Measurements from ENCODE around the gene PPP1R36. TPM values are rescaled to one million over a fixed set of nuclear protein-coding genes. Genes with fewer than 3 reads are reported as not detected.

The PPP1R36 gene
- total and polyA plus RNA-seq, 8 donors = 2.0 to 7.2 (median 5.2) TPM

DNA sequence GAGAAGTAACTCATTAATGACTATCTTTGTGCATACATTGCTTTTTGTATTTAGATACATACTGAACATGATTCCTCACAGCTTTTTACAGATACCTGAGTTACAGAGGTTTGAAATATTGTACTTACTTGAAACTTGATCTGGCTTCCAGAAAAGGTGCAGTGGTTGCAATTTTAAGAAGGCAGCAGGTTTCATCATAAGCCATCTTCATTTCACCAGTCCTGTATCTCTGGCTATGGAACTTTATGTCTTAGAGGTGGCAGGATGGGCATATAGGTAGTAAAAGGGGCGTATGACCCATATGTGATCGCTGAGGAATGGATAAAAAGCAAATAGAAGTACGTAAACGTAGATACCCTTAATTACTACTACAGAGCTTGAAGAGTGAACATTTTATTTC, 31.5 kb upstream of the PPP1R36 start:
- TF ChIP-seq CTCF (IDR thresholded peaks at IDR 0.05) = no peak
- Histone ChIP-seq H3K9me3 (no peaks in the 10 kb centered on the region), H3K4me1 (no peaks in the 10 kb centered on the region), H3K27me3 (no peaks in the 10 kb centered on the region), H3K4me3 (no peak overlapping the region), H3K27ac (no peak overlapping the region), H3K36me3 (peaks cover 0 to 19% (median 0%) of the 10 kb centered on the region in 3 donors)
- 48 to 63% methylated on average over 4 of the region's 4 CpGs for WGBS, 2 donors
- DNase-seq = no peak
- no peak for FAIRE-seq
- no peak for ATAC-seq
- intact Hi-C loops (cut with DNase I) = no loop called here

GRCh38 chr14:64520699-64521098, 29.1 kb upstream of the PPP1R36 start:
- no peak overlapping the region for H3K4me3 ChIP-seq
- no peak for DNase-seq
- intact Hi-C loops (cut with DNase I) = no loop called here
- no peak for FAIRE-seq
- H3K4me1 ChIP-seq = no peaks in the 10 kb centered on the region
- no peak overlapping the region for H3K27ac ChIP-seq
- H3K27me3 ChIP-seq = no peaks in the 10 kb centered on the region
- ATAC-seq = no peak
- no peak for TF ChIP-seq CTCF (IDR thresholded peaks at IDR 0.05)
- 96 to 97% methylated on average over 4 of the region's 4 CpGs for WGBS, 2 donors
- no peaks in the 10 kb centered on the region for H3K9me3 ChIP-seq
- H3K36me3 ChIP-seq = peaks cover 0 to 22% (median 0%) of the 10 kb centered on the region in 3 donors

- no peaks in the 10 kb centered on the region for H3K4me1 ChIP-seq
- no peak for FAIRE-seq
- no peak overlapping the region for H3K4me3 ChIP-seq
- DNase-seq = no peak
- H3K9me3 ChIP-seq = no peaks in the 10 kb centered on the region
- no peak for ATAC-seq
- intact Hi-C loops (cut with DNase I) = no loop called here
- 79 to 81% methylated on average over 9 of the region's 9 CpGs for WGBS, 2 donors
- H3K36me3 ChIP-seq = peaks cover 0 to 22% (median 0%) of the 10 kb centered on the region in 3 donors
- no peak overlapping the region for H3K27ac ChIP-seq
- no peak for TF ChIP-seq CTCF (IDR thresholded peaks at IDR 0.05)
- no peaks in the 10 kb centered on the region for H3K27me3 ChIP-seq
Measured at GRCh38 chr14:64522591-64523355, 27.0 kb upstream of the PPP1R36 start.

DNA sequence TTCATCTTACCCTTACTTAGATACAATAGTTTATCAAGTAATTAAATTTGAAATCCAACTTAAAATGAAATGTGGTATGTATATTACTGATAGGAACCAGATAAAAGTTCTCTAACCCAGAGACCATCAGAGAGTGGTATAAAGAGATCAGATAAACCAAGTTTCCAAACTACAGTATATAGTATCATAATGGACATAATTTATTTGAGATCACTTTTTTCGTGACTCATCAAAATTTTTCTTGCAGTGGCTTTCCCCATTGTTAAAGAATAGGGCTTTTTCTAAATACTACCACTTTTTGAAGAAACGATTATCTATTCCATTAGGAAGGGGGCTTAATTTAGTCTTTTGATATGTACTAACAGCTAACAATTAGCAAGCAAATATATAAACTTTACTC, 24.4 kb upstream of the PPP1R36 start:
- TF ChIP-seq CTCF (IDR thresholded peaks at IDR 0.05) = no peak
- H3K9me3 ChIP-seq = no peaks in the 10 kb centered on the region
- H3K27me3 ChIP-seq = no peaks in the 10 kb centered on the region
- H3K4me1 ChIP-seq = no peaks in the 10 kb centered on the region
- 92 to 95% methylated on average over 2 of the region's 2 CpGs for WGBS, 2 donors
- peaks cover 0 to 22% (median 0%) of the 10 kb centered on the region in 3 donors for H3K36me3 ChIP-seq
- no peak overlapping the region for H3K27ac ChIP-seq
- intact Hi-C loops (cut with DNase I) = no loop called here
- ATAC-seq (no peak), DNase-seq (no peak), FAIRE-seq (no peak)
- no peak overlapping the region for H3K4me3 ChIP-seq

DNA sequence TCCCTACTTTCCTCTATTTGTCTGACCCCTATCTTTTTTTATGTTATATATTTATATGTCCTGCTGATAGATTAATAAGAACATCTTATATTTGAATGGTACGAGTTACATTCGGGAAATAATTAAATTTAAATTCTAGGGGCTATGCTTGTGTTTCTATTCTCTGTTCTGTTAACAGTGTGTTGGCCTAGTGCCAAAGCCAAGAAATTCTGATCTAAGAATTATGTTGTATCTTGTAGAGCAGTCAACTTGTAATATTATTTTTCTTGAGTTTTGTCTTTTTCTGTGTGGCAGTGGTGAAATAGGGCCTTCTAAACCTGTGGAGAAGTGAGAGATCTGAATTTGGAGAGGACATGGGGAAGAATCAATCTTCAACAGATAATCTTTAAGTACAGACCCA, 18.2 kb upstream of the PPP1R36 start:
- WGBS, 2 donors = 79 to 85% methylated on average over 2 of the region's 2 CpGs

More for the DNA sequence above, 18.2 kb upstream of the PPP1R36 start:
- intact Hi-C loops (cut with DNase I) = no loop called here
- no peaks in the 10 kb centered on the region for H3K9me3 ChIP-seq
- no peak overlapping the region for H3K4me3 ChIP-seq
- no peaks in the 10 kb centered on the region for H3K27me3 ChIP-seq
- no peak overlapping the region for H3K27ac ChIP-seq
- H3K36me3 ChIP-seq = no peaks in the 10 kb centered on the region
- DNase-seq (no peak), ATAC-seq (no peak), FAIRE-seq (no peak)
- H3K4me1 ChIP-seq = no peaks in the 10 kb centered on the region
- TF ChIP-seq CTCF (IDR thresholded peaks at IDR 0.05) = no peak

Data from pancreas (tissue), 10 donors.